ENCODE measurements around the gene CERCAM.
"Not testable (repeated sequence)": the region's sequence is repeated elsewhere in the genome, so short reads cannot be mapped to it uniquely, and the experiment has no call there.

CERCAM gene

DNA sequence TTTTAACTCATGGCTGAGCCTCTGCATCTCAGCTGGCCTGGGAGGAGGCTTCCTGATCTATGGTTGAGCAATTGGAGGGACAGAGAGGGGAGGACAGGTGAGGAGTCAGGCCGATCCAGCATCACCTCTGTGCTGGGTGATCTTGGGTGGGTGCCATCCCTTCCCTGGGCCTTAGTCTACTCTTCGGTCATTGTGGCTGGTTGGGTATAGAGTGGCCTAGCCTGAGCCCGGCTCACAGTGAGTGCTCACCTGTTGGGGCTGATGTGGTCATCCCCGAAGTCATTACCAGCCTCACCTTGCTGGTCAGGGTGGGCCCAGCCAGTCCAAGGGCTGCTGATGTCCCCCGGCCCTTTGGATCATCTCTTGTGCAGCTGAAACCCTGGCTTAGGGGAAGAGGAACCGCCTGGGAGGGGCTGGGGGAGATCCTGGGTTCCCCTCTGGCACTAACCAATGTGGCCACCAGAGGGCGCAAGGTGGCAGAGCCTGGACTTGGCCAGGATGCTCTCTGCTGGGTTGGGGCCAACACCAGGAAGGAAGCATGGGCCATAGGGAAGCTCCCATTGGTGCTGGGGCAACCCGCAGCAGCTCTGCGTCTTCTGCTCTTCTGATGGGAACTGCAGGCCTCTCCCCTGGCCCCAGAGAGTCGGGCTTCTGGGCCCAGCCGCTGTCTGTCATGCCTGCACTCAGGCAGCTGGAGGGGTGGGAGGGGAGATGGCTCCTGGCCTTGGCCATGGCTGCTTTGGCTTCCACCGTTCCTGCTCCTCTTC lies 17.9 kb downstream of the CERCAM start:
- TF ChIP-seq, protein P1, sequence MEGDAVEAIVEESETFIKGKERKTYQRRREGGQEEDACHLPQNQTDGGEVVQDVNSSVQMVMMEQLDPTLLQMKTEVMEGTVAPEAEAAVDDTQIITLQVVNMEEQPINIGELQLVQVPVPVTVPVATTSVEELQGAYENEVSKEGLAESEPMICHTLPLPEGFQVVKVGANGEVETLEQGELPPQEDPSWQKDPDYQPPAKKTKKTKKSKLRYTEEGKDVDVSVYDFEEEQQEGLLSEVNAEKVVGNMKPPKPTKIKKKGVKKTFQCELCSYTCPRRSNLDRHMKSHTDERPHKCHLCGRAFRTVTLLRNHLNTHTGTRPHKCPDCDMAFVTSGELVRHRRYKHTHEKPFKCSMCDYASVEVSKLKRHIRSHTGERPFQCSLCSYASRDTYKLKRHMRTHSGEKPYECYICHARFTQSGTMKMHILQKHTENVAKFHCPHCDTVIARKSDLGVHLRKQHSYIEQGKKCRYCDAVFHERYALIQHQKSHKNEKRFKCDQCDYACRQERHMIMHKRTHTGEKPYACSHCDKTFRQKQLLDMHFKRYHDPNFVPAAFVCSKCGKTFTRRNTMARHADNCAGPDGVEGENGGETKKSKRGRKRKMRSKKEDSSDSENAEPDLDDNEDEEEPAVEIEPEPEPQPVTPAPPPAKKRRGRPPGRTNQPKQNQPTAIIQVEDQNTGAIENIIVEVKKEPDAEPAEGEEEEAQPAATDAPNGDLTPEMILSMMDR (IDR thresholded peaks at IDR 0.05; ENCODE audit: low read depth, low read length) = peak; percentile 93
- in situ Hi-C loops (cut with HindIII; ENCODE audit: low sequenced_read_pairs) = no loop called here
- DNase-seq (ENCODE audit: low read depth, low spot score) = peak; percentile 63
- H3K4me3 ChIP-seq (ENCODE audit: low read depth, low read length) = no peak overlapping the region

DNA sequence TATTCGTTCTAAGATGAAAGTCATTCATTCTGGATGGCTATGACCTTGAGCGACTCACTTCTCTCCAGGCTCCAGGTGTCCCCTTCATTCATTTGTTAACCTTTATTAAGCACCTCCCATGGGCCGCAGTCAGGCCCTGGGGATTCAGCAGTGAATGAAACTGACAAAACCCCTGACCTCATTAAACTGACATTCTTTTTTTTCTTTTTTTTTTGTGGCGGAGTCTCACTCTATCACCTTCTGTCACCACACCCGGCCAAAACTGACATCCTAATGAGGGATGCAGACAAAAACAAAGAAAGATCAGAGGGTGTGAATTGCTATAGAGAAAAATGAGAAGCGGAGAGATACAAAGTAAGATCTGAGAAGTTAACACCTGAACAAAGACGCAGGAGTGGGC lies 18.6 kb downstream of the CERCAM start:
- DNase-seq (ENCODE audit: low read depth, low spot score) = no peak
- TF ChIP-seq, protein P1 (IDR thresholded peaks at IDR 0.05; ENCODE audit: low read depth, low read length) = no peak
- in situ Hi-C loops (cut with HindIII; ENCODE audit: low sequenced_read_pairs) = no loop called here
- H3K4me3 ChIP-seq (ENCODE audit: low read depth, low read length) = no peak overlapping the region

DNA sequence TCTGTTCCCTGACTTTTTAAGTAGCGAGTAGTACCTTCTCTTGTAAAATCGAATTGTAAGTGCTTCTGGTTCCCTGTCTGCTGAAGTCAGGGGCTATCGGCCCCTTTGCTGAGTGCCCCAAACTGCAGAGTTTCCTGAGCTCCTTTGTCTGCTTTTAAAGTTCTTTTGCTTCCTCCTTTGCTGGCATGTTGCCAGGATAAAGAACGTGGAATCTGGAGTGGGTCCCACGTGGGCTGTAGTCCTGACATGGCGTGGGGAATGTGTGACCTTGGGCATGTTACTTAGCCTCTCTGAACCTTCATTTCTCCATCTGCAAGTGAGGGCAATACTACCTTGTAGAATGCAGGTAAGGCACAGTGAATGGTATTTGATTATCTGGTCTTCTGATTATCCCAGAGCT lies 21.5 kb downstream of the CERCAM start:
- no peak overlapping the region for H3K4me3 ChIP-seq (ENCODE audit: low read depth, low read length)
- TF ChIP-seq, protein P1 (IDR thresholded peaks at IDR 0.05; ENCODE audit: low read depth, low read length) = no peak
- in situ Hi-C loops (cut with HindIII; ENCODE audit: low sequenced_read_pairs) = no loop called here
- no peak for DNase-seq (ENCODE audit: low read depth, low spot score)

DNA sequence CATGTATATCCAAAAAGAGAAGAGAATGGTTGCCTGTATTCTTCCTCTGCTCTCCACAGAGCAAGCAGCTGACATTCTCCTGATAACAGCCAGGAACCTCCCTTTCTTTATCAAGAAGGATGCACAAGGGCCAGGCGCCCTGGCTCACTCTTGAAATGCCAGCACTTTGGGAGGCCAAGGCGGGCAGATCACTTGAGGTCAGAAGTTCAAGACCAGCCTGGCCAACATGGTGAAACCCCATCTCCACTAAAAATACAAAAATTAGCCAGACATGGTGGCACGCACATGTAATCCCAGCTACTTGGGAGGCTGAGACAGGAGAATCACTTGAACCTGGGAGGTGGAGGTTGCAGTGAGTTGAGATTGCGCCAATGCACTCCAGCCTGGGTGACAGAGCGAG lies 25.8 kb downstream of the CERCAM start:
- H3K4me3 ChIP-seq (ENCODE audit: low read depth, low read length); DNase-seq (ENCODE audit: low read depth, low spot score); in situ Hi-C loops (cut with HindIII; ENCODE audit: low sequenced_read_pairs): not testable (repeated sequence)

DNA sequence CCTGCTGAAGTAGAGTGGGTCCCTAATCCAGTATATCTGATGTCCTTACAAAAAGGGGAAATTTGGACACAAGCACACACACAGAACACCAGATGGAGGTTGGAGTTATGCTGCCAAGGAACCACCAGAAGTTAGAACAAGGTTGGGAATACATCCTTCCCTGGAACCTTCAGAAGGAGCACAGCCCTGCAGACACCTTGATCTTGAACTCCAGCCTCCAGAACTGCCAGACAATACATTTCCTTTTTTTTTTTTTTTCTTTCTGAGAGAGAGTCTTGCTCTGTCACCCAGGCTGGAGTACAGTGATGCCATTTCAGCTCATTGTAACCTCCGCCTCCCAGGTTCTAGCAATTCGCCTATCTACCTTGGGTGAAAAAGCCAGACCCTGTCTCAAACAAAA lies 28.1 kb downstream of the CERCAM start:
- no peak overlapping the region for H3K4me3 ChIP-seq (ENCODE audit: low read depth, low read length)
- no peak for DNase-seq (ENCODE audit: low read depth, low spot score)
- TF ChIP-seq, protein P1 (IDR thresholded peaks at IDR 0.05; ENCODE audit: low read depth, low read length) = no peak
- in situ Hi-C loops (cut with HindIII; ENCODE audit: low sequenced_read_pairs) = no loop called here

DNA sequence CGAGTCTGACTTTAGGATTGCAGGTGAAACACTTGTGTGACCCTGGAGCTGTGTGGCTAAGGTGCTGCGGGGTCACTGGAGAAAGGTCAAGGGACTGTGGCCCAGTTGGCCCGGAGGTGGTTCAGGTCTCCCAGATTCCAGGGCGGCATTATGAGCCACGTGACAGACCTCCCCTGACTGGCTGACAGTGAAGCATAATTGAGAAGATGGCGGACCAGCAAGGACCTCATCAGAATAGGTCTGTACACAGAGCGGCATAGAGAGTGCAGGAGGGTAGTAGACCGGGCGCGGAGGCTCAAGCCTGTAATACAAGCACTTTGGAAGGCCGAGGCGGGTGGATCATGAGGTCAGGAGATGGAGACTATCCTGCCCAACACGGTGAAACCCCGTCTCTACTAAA lies 34.3 kb downstream of the CERCAM start:
- in situ Hi-C loops (cut with HindIII; ENCODE audit: low sequenced_read_pairs) = no loop called here
- DNase-seq (ENCODE audit: low read depth, low spot score) = no peak
- no peak overlapping the region for H3K4me3 ChIP-seq (ENCODE audit: low read depth, low read length)
- TF ChIP-seq, protein P1 (IDR thresholded peaks at IDR 0.05; ENCODE audit: low read depth, low read length) = no peak

DNA sequence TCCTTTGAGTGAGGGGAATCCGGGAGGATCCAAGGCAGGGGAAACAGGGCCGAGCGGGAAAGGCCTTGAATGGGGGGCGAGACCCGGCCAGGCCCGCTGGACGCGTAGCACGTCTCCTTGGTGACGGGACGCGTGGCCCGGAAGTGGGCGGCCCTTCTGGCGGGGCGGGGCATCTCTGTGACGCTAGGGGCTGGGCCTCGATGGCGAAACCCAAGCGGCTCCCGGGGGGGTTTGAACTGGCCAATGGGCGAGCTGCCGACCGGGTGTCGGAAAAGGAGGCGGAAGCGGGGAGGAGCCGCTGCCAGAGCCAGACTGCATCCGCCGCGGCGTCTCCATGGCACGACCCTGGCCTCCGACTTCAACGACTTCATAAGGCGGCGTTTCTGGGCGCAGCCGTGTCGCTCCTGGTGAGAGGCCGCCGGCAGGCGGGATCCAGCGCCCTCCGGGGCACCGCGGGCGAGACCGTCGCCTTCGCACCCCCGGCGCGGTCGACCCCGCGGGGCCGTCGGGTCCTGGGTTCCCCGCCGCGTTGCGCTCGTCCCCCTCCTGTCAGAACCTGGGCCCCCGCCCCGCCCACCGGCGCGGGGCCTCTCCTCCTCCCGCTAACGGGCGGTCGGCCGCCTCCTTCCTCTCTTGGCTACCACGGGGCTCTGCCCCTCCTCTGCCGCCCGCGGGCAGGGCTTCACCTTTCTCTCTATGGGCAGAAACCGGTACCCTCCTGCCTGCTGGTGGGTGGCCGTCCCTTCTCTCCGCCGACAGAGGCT lies 35.4 kb downstream of the CERCAM start, which contains the start of gene ODF2:
Gene ODF2 (plus strand): TSS at position 158 of the 764 bp plus-strand sequence. CDS start 86 bp downstream, at position 244.
- peak; percentile 95 for DNase-seq (ENCODE audit: low read depth, low spot score)
- H3K4me3 ChIP-seq (ENCODE audit: low read depth, low read length) = peak within 1 kb of the TSS; percentile 84
- in situ Hi-C loops (cut with HindIII; ENCODE audit: low sequenced_read_pairs) = no loop called here
- TF ChIP-seq, protein P1 (IDR thresholded peaks at IDR 0.05; ENCODE audit: low read depth, low read length) = no peak
